SU-DHL-6 (cell line): ENCODE data around the gene UCK2.

Experiments used
- EZH2phosphoT487 ChIP-seq: fragments of 200-600 bp; sonication (generic), shearing (Covaris generic); conservative IDR thresholded peaks from 2 replicates; pipeline ENCODE4 v1.6.1; 2018; ENCODE audit warnings: mild to moderate bottlenecking, antibody characterized with exemption, low read length, moderate library complexity, mixed read lengths
- TF ChIP-seq, protein P1 (sequence below): fragments of 200-600 bp; sonication (generic); IDR thresholded peaks from one replicate; pipeline ENCODE4 v1.5.1; 2017; ENCODE audit warnings: antibody characterized with exemption, mild to moderate bottlenecking, low read length, moderate library complexity; ENCODE audit not compliant: insufficient read depth, poor library complexity, severe bottlenecking

DNA sequence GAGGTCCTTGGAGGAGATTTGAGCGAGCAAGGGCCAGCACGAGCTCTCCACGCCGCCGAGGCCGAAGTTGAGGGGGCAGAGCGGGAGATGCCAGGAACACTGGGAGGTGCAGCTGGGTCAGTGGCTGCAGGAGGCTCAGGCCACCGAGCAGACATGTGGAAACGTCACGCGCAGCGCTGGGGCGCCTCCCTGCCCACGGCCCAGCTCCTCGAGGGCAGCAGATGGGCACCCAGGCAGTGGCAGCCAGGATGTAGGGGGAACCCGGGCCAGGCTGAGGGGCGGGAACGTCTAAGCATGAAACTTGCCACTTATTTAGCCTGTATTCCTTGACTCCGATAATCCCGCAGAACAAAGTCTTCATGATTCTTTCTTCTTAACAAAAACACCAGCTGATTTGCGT is 114.1 kb downstream of the UCK2 start:
- TF ChIP-seq, protein P1, sequence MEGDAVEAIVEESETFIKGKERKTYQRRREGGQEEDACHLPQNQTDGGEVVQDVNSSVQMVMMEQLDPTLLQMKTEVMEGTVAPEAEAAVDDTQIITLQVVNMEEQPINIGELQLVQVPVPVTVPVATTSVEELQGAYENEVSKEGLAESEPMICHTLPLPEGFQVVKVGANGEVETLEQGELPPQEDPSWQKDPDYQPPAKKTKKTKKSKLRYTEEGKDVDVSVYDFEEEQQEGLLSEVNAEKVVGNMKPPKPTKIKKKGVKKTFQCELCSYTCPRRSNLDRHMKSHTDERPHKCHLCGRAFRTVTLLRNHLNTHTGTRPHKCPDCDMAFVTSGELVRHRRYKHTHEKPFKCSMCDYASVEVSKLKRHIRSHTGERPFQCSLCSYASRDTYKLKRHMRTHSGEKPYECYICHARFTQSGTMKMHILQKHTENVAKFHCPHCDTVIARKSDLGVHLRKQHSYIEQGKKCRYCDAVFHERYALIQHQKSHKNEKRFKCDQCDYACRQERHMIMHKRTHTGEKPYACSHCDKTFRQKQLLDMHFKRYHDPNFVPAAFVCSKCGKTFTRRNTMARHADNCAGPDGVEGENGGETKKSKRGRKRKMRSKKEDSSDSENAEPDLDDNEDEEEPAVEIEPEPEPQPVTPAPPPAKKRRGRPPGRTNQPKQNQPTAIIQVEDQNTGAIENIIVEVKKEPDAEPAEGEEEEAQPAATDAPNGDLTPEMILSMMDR: no peak
- no peak for TF ChIP-seq EZH2phosphoT487
